ENCODE results near the gene SLC35B1.
A peak's percentile ranks its signal among the peaks of the same experiment; 100 is the strongest.

Gene SLC35B1

DNA sequence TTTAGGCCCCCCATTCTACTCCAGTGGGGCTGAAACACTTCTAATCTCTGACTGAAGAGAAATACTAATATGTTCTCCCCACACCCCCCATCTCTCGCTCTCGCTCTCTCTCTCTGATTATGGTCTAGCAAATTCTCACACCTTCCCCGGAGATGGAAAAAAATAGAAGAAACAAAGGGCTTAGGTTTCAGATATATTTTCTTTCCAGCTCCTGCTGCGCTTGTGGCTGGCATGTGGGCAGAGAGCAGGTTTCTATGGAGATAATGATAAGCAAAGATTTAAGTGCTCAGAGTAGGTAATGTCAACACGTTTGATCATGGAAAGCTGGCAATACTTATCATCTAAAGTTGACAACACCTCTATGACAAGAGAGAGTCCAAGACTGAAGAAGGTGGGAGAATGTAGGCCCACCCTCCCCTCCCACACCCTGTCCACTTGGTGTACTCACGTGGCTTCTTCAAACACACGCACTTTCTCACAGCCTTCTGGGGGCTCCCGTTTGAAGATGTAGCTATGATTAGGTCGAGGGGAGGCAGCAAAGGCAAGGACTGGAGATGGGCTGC is 8.0 kb upstream of the SLC35B1 start:
- no peak for TF ChIP-seq POLR2AphosphoS5 (IDR thresholded peaks at IDR 0.05; ENCODE audit: low read depth, low read length)
- TF ChIP-seq TAF1 (IDR thresholded peaks at IDR 0.05; ENCODE audit: borderline replicate concordance, insufficient read depth, low read length) = no peak
- no peak for TF ChIP-seq FOXP2 (optimal IDR thresholded peaks at IDR 0.05; ENCODE audit: borderline replicate concordance, extremely low read depth, extremely low read length, insufficient read depth)
- TF ChIP-seq SIN3A (IDR thresholded peaks at IDR 0.05; ENCODE audit: borderline replicate concordance, insufficient read depth, low read length) = no peak
- TF ChIP-seq REST (IDR thresholded peaks at IDR 0.05; ENCODE audit: insufficient read depth in 1 of 2, low read depth in 2 of 2, low read length in 2 of 2) = no peak

DNA sequence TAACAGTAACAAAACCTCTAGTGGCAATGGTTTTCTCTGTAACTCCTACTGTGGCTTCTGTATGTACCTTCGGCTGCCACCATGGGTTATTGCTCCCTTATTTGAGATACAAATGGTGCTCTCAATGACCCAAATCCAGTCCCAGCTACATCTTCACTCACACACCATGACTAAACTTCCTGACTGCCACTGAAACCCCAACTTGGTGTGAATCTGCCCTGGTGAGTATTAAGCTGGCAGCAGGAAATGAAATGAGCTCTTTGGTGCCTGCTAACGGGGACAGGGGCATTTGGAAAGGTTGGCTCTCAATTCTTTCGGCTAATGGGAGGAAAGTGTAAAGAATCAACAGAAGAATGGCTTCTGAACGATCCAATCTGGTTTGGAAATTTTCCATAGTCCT is 7.5 kb upstream of the SLC35B1 start:
- no peak for TF ChIP-seq SIN3A (IDR thresholded peaks at IDR 0.05; ENCODE audit: borderline replicate concordance, insufficient read depth, low read length)

- TF ChIP-seq TAF1 (IDR thresholded peaks at IDR 0.05; ENCODE audit: borderline replicate concordance, insufficient read depth, low read length) = no peak
- no peak for TF ChIP-seq REST (IDR thresholded peaks at IDR 0.05; ENCODE audit: insufficient read depth in 1 of 2, low read depth in 2 of 2, low read length in 2 of 2)
- TF ChIP-seq POLR2AphosphoS5 (IDR thresholded peaks at IDR 0.05; ENCODE audit: low read depth, low read length) = no peak
- no peak for TF ChIP-seq SIN3A (IDR thresholded peaks at IDR 0.05; ENCODE audit: borderline replicate concordance, insufficient read depth, low read length)
- TF ChIP-seq FOXP2 (optimal IDR thresholded peaks at IDR 0.05; ENCODE audit: borderline replicate concordance, extremely low read depth, extremely low read length, insufficient read depth) = no peak
Observed at GRCh38 chr17:49708515-49709183, 885 bp upstream of the SLC35B1 start.

DNA sequence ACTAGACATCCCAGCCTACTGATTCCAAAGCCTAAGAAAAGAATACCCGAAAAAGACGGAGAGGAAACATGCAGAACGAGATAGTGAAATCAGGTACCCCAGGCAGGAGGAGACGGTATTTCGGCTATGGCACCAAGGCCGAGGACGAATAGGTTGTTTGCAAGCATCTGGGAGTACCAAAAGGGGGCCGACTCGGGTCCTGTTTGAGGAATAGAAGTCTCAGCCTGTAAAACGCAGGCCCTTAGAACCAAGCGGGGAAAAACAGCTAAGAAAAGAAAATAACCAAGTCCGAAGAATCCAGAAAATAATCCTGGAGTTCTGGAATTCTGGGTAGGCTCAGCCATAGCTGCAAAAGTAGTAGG is 537 bp downstream of the SLC35B1 start:
- TF ChIP-seq TAF1 (IDR thresholded peaks at IDR 0.05; ENCODE audit: borderline replicate concordance, insufficient read depth, low read length) (peak; percentile 23; the same call in 1 of the 2 replicates), FOXP2 (optimal IDR thresholded peaks at IDR 0.05; ENCODE audit: borderline replicate concordance, extremely low read depth, extremely low read length, insufficient read depth) (no peak)

DNA sequence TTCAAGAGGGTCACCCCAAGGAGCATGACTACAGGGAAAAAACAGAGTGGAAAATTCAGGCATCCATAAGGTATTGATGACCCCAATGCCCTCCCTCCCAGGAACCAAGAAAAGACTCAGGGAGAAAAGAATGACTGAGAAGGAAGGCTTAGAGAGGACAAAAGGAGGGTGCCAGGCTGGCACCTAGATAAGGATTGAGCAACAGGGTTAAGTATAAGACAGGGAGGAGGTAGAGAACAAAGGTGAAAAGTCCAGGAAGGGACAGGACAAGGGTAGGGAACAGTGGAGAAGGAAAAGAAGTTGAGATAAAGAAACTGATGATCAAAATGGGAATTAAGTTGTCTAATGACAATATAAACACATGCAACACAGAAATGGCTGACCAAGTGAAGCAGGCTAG is 2.5 kb downstream of the SLC35B1 start:
- TF ChIP-seq REST (IDR thresholded peaks at IDR 0.05; ENCODE audit: insufficient read depth in 1 of 2, low read depth in 2 of 2, low read length in 2 of 2) (no peak), POLR2AphosphoS5 (IDR thresholded peaks at IDR 0.05; ENCODE audit: low read depth, low read length) (no peak), TAF1 (IDR thresholded peaks at IDR 0.05; ENCODE audit: borderline replicate concordance, insufficient read depth, low read length) (no peak)

DNA sequence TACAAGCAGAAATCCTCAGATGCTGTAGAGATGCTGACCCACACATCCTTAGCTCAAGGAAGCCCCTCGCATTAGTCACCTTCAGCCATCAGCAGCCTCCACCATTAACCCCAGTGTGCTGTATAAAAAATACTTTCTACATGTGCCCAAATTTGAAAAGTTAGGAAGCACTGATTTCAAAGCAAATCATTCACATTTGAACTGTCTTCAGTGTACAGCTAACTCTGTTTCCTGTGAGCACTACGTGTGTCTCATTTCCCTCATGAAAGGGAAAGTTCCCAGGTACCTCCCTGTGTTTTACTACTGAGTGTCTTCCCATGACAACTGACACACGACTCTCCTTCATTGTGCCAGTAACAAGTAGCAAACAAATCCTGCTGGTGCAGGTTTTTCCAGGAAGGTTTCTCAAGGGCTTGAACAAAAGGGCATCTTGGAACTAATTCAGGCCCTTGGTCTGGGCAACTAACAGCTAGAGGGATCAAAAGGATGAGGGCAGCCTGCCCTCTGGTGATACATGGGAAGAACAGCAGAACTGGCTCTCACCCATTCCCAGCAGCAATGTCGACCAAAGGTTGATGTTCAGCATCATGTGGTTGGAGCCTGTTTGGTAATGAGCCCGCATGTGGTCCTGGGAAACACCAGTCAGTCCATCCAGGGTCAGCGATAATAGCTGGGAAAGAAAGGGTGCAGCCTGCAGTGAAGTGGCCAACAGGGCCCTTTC is 4.0 kb downstream of the SLC35B1 start:
- TF ChIP-seq FOXP2 (optimal IDR thresholded peaks at IDR 0.05; ENCODE audit: borderline replicate concordance, extremely low read depth, extremely low read length, insufficient read depth) (no peak), POLR2AphosphoS5 (IDR thresholded peaks at IDR 0.05; ENCODE audit: low read depth, low read length) (no peak), SIN3A (IDR thresholded peaks at IDR 0.05; ENCODE audit: borderline replicate concordance, insufficient read depth, low read length) (no peak), REST (IDR thresholded peaks at IDR 0.05; ENCODE audit: insufficient read depth in 1 of 2, low read depth in 2 of 2, low read length in 2 of 2) (no peak), TAF1 (IDR thresholded peaks at IDR 0.05; ENCODE audit: borderline replicate concordance, insufficient read depth, low read length) (no peak)
